GM18511 (cell line): ENCODE results near the gene NKPD1.

ENCODE experiments used
- ATAC-seq: cut with Tn5 transposase; IDR thresholded peaks from one replicate; pipeline ENCODE4 v1.9.1; 2021; ENCODE audit warnings: mild to moderate bottlenecking, moderate library complexity; ENCODE audit not compliant: unreplicated experiment

Gene NKPD1

DNA sequence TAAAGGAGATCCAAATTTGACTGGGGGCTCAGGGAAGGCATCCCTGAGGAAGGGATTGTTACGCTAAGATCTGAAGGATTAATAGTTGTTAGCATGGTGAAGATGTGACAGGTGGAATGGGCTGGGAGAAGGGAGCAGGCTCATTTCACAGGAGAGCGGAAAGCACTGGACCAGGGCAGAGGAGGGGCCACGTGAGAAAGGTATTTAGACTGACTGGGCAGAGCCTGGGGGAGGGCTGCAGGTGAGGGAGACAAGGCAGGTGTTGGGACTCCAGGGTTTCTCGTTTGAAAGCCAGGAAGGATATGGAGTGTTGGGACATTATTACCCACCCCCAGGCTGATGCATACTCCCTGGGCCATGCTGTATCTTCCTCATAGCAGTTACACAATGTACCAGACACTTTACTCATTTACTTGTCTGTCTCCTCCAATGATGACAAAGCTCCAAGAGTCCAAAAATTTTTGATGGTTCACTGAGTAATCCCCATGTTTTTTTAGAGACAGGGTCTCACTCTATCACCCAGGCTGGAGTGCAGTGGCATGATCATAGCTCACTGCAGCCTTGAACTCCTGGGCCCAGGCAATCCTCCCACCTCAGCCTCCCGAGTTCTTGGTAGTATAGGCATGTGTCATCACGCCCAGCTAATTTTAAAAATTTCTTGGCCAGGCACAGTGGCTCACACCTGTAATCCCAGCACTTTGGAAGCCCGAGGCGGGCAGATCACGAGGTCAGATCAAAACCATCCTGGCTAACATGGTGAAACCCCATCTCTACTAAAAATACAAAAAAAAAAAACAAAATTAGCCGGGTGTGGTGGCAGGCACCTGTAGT, 14.9 kb upstream of the NKPD1 start:
- no peak for ATAC-seq

GRCh38 chr19:45173816-45174215, 13.0 kb upstream of the NKPD1 start:
- no peak for ATAC-seq

DNA sequence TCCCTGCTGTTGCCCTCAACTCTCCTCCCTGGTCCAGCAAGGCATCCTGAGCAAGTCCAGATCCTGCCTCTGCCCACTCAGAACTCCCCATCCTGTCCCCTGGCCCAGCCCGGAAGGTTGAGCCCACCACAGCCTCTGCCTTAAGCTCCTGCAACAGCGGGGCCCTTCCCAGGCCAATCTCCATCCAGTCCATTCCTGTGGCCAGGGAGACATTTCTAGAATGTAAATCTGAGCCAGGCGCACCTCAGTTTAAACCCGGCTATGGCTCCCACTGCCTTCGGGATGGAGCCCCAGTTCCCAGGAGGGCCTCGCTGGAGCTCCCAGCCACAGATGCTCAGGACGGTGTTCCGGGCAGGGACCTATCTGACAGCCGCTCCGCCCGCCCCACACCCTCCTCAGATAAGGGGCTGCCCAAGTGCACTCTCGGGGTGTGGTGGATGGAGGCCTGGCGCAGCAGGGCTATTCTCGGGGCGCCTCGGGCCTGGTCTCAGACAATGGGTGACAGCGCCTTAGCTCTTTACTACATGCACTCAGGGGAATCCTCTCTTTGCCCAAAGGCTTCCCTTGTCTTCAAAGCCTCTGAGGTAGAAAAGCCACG, 11.9 kb upstream of the NKPD1 start:
- ATAC-seq, result no peak

- ATAC-seq, result no peak
Measured at GRCh38 chr19:45172173-45172572, 11.4 kb upstream of the NKPD1 start.

GRCh38 chr19:45171211-45171623, 10.4 kb upstream of the NKPD1 start:
- ATAC-seq, result no peak

DNA sequence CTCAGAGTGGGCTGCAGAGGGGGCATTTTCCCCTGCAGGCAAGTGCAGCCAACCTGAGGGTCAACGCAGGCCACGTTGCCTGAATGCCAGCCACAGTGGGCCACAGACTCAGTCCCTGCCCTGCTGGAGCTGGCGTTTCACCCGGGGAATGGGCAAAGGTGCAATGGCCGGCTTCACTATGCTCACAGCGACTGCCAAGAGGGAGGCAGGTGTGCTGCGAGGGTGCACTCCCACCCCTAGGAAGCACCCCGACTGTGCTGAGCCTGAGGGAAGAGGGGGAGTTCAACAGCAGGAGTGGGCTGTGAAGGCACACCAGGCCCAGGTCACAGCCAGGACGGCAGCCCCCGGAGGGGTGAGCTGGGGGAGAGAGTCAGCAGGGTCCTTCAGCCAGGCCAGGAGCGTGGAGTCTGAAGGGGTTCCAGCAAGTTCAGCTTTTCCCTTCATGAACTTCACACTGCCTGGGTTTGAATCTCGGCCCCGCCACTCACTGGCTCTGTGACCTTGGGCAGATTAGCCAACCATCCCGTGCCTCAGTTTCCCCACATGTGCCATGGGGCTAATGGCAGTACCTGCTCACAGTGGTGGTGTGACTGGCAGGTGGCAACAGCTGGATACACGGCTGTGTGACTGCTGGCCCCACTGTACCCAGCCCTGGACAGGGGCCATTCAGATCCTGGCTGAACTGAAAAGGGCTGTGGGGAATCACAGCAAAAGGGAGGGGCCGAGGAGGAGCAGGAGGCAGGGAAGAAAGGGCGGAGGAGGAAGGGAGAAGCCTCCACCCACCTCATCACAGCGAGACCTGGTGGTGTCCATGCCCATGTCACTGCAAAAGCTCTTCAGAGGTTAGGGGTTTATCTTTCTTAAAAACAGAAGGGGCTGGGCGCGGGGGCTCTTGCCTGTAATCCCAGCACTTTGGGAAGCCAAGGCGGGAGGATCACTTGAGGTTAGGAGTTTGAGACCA, 9.6 kb upstream of the NKPD1 start:
- ATAC-seq, result no peak

- no peak for ATAC-seq
Measured at GRCh38 chr19:45169602-45170001, 8.8 kb upstream of the NKPD1 start.

GRCh38 chr19:45168767-45169351, 8.1 kb upstream of the NKPD1 start:
- no peak for ATAC-seq

GRCh38 chr19:45166723-45167252, 6.0 kb upstream of the NKPD1 start:
- no peak for ATAC-seq

DNA sequence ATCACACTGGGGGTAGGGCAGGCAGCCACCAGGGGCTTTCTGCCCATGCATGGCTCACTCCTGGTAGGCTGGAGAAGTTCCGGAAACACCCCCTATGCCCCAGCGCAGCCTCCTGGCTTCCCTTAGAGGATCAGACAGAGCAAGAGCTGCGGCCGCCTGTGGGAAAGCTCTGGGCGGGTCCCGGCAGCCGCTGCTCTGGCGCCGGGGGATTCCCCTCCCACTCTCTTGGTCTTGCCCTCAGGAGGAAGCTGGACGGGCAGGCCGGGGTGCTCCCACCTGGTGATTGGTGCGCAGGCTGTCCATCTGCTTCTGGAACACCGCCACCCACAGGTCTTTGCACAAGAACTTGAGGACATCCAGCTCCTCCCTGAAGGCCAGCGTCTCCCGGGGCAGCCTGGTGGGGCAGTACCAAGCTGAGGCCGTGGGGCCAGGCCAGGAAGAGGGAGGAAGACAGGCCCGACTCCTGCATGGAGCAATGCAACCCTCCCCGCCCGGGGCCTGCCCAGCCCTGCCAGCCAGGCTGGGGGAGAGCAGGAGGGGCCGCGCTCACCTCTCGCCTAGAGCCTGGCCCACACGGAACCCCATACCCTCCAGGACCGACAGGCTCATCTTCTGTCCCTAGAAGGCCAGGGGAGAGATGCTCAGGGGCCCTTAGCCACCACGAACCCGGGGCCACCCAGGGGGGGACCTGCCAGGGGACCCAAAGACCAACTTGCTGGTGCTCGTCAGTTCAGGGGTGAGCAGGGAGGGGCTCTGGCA, 4.0 kb upstream of the NKPD1 start:
- peak; percentile 81 for ATAC-seq

- ATAC-seq, result no peak
Measured at GRCh38 chr19:45163751-45164460, 3.1 kb upstream of the NKPD1 start.

DNA sequence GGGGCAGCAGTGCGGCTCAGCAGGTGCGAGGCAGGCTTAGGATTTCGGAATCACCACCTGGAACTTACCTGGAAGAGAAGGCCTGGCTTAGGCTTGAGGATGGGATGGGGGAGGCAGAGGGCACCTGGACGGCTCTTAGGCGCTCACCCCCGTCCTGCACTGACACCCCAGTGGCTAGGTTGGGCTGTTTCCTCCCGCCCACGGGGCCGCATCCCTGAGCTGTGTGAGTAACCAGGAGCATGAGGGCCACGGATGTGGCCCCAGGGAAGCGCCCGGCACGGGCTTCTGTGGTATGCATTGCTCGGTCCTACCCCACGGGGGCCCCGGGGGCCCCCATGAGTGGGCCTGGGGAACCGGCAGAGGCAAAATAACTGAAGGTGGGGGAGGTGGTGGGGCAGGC, 2.4 kb upstream of the NKPD1 start:
- no peak for ATAC-seq

DNA sequence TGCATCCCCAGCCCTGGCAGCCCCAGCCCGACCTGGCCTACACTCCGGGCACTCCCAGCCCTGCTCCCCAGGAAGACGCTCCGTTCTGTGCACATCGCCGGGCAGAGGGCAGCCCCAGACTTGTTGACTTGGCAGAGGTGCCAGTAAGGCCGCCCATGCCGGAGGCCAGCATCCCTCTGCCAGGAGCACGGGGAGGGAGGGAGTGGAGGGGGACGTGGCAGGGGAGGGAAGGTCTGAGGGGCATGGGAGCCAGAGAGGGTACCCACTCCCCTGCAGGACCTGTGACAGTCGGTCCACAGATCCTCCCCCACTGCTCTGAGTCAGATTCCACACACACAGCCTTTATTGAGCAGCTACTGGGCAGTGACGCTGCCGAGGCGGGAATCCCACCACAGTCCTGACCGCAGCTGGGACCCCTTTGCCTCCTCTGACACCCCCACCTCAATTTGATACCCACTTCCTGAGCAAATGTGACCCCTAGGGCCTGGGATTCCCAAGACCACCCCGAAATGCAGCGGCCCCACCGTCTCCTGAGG, 1.9 kb upstream of the NKPD1 start:
- no peak for ATAC-seq

GRCh38 chr19:45161738-45162607, 1.2 kb upstream of the NKPD1 start:
- ATAC-seq, result no peak

DNA sequence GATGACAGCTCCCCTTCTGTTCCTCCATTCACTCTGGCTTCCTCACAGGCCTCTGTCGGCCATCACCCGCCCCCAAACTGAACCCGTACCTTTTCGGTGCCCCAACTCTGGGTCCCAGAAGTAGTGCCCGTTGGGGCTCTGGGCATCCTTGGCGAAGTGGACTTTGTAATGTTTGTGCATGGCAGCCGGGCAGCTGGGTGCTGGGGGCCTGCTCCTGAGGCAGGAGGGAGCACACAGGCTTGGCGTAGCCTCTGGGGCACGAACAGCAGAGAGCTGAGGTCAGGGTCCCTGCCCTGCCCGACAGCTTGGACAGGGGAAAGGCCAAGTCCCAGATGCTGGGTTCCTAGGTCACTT, 834 bp downstream of the NKPD1 start:
- ATAC-seq, result no peak

GRCh38 chr19:45159210-45159970, 1.4 kb downstream of the NKPD1 start:
- no peak for ATAC-seq

GRCh38 chr19:45158503-45159209, 2.1 kb downstream of the NKPD1 start:
- ATAC-seq, result no peak
